CD4-positive, alpha-beta T cell treated with Interleukin-15 for 4 hours (primary cell): ENCODE measurements around the gene HEBP1.

Source experiments
- DNase-seq: peaks from one replicate; pipeline ENCODE4 v3.0.0-alpha.2; 2020; ENCODE audit warnings: low spot score

Gene HEBP1

DNA sequence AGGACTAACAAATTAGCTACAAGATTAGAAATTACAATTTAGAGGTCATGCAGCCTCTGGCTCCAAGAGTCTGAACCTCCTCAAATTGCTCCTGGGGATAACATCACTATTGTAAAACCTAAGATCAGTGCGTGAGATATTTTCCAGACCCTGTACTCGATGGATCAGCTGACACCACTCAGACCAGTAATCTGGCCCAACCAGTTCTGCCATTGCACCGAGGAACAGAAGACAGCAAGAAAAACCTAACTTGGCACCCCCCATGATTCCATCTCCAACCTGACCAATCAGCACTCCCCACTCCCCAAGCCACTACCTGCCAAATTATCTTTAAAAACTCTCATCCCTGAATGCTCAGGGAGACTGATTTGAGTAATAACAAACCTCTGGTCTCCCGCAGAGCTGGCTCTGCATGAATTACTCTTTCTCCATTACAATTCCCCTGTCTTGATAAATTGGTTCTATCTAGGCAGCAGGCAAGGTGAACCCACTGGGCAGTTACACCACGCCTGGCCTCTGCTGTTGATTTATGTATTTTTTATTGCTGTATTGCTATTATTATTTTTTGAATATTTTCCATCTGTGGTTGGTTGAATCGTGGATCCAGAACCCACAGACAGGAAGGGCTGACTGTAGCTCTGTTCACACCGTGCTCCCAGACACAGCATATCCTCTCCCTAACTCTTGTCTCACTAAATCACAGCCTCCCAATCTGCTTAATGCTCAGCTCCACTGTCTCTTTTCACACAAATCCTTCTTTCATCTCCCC is 9.2 kb downstream of the HEBP1 start:
- DNase-seq = no peak

DNA sequence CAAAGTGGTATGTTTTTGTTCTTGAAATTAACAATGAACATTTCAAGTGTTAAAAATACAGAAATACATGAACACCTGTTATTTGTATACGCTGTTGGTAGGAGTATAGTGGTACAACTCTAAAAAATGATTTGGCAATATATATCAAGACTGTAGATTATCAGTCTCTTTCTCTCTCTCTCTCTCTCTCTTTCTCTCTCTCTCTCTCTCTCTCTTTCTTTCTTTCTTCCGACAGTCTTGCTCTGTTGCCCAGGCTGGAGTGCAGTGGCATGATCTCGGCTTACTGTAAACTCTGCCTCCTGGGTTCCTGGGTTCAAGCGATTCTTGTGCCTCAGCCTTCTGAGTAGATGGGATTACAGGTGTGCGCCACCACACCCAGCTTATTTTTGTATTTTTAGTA is 12.6 kb downstream of the HEBP1 start:
- DNase-seq = no peak

DNA sequence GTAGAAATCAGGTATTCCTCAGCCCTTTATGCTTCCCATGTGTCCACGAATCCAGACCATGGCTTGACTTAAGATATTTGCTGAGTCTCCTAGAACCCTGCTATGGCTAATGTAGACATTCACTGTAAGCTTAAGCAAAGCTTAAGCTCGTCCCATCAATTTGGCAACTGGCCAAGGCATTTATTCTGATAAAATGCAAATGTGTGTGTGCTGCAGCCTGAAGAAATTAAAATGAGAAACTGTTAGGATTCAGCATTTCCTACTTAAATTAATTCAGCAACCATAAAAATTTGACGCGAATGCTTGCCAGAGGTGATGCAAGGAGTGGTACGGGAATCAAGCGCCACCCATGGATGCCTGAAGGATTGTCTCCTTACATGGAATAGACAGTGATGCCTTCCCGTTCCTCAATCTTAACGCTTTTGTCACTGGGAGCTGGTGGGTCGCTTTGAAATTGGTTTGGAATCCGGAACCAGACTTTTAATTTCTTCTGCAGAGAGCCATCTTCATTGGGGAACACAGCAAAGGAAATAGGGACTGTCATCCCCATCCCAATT is 13.2 kb downstream of the HEBP1 start:
- no peak for DNase-seq

GRCh38 chr12:12985817-12986408 is 14.2 kb downstream of the HEBP1 start:
- DNase-seq = peak; percentile 3

DNA sequence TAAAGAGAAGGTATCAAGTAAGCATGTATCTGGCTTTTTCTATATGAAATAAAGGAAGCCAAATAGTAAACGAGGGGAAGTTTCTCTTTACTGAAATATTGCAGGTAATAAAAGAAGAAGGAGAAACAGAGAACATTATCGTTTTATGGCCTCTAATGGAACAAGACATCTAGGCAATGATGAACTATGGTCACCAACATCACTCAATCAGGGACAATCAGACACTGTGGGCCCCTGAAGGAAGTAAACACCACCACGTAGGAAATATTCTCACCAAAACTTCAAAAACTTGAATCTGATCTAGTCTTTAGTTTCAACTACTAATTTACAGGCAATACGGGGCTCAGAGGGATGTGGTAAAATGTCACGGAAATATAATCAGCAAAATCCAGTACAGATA is 15.9 kb downstream of the HEBP1 start:
- no peak for DNase-seq

DNA sequence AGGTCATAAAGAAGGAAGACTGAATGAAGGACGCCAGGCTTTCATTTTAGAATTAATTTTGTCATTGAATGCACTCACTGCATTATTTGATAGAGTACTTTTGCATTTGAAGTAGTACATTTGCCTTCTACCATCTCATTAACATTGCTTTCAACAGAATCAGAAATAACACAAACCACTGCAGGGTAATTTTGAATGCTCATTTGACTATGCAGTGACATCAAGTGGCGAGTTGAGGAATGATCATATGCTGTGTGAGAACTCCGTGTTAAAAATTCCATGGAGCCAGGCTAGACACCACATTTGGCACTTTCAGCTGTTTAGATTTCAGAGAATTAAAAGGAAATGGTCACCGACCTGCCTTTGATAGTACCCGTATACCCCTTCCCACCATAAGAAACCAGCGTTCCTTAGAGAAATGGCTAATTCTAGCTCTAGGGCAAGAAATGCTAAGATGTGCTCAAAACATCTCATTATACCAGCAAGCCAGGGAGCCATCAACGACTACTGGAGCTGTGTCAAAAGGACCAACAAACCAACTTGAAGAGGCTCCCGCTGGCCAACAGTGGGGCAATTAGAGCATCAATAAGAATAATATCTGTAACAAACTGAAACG is 16.5 kb downstream of the HEBP1 start:
- peak; percentile 12 for DNase-seq

DNA sequence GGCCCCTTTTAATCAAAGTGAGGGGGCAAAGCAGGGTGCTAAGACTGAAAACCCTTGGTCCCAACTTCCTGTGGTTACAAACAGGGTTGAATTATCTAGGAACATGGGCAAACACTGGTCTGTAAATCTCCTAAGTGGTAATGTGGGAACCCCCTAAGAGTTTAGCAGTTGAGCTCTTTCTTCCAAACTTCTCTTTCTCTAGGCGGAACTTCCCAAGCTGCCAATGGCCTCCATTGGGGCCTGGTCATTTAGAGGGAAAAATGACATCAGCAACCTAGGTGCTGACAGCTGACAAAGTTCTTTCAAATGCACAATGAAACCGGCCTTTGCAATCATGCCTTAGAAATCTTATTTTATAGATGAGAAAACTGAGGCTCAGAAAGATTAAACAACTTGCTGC is 17.7 kb downstream of the HEBP1 start:
- DNase-seq = no peak

DNA sequence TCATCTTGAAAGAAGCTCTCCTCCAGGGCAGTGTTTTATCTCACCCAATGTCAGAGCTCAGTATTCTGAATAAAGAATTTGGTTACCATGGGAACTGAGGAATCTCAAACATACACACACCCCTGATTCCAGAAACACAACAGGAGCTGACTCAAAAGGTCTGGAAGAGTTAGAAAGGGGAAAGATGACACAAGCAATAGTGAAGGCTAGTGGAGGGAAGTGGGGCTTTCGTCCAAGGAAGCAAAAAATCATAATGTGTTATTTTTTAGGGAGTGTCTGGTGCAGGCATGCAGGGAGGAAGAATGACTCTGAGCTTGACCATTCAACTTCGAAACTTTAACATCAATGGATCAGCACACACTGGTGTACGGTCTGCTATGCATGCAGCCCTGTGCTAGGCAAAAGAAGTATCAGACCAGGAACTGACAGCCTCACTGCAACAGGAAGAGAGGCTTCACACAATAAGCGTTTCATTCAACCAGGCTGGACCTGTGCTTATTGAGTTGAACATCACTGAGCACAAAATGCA is 20.3 kb downstream of the HEBP1 start:
- DNase-seq = no peak

- no peak for DNase-seq
These were observed 20.9 kb downstream of the HEBP1 start for GRCh38 chr12:12979126-12979525.

DNA sequence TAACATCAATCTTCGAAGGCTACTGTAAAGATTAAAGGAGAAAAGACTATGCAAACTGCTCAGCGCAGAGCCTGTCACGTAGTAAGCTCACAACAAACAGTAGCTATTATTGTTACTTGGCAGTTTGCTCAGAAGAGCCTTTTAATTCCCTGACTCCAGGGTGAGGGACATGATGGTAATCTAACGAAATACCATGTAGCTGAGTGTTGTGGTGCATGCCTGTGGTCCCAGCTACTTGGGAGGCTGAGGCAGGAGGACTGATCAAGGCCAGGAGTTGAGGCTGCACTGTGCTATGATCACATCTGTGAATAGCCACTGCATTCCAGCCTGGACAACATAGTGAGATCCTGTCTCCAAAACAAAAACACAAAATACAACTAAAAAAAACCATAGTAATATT is 22.8 kb downstream of the HEBP1 start:
- no peak for DNase-seq

DNA sequence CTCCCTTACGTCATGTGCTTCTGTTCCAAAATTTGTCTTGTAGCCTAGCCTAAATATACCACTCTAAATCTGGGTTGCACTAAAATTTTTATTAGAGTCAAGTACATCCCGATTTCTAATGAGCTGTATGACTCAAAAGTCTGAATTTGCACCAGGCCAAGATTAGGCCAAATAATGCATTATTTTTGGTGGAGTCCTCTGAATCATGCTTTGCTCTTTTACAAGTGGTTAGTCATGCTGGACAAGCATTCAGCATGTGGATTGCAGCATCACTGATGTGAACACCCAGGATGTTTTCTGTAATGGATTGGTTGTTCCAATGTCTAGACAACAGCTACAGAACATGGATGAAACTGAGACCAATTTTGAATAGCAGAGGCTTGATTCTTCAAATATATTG is 23.7 kb downstream of the HEBP1 start:
- DNase-seq = no peak

DNA sequence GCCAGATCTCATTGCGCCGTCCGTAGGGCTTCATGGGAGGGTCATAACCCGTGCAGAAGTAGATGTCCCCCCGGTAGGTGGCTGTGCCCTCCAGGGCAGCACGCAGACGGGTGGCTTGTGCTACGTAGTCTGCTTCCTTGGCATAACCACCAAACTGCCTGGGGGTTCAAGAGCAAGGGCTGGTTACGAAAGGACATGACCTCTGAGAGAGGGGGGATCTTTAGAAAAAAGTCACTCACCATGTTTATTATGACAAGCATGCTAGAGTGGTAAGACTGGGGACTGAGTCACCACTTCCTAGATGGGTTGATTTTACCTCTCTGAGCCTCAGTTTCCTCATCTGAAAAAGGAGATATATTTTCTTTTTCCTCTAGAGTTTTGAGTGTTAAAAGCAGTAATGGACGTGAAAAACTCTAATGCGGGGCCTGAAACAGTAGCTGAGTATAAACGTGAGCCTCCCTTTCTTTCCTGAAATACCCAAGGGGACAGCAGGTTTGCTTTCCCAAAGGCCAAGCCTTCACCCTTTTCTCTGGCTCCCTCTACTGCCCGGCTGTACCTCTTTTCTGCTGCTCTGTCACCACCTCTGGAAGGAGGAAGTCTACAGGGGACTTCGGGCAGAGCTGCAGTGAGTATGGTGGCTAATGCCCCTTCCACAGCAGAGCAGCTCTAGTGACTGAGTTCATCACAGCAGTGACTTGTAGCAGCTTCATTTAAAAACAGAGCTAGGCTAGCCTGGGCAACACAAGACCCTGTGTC is 24.6 kb downstream of the HEBP1 start:
- no peak for DNase-seq

DNA sequence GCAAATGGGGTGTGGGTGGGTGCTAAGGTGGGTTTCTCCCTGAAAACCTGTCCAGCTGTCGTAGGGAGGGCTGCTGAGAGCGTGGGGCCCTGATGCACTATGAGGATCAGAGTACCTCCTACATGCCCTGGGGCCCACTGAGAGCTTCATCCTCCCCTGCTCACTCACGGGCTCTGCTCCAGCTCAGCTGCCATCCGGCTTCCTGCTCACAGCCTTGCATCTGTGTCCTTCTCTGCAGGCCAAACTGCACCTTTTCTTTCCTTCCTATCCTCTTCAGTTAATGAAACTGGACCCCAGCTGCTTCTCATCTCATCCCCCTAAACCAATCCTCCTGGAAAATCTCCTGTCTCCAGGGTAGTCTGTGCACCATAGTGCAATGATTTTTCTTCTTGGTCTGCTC is 25.9 kb downstream of the HEBP1 start:
- DNase-seq = no peak

GRCh38 chr12:12973019-12973418 is 27.0 kb downstream of the HEBP1 start:
- no peak for DNase-seq

DNA sequence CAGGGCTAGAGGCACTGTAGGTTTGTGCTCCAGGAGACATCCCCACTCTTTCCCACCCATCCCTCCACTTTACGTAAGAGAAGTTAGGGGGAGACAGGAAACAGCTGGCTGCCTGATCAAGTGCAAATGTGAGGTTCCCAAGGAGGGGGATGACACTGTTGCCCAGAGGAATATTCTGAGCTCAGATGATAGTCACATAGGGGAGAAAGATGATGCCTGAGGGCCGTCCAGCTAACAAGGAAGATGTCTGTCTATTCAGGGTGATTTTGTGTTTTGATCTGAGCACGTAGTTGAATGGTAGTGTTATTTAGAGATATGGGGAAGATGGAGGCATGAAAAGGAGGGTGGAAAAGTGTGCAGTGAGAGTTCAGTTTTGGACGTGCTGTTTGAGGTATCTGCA is 34.2 kb downstream of the HEBP1 start:
- no peak for DNase-seq

DNA sequence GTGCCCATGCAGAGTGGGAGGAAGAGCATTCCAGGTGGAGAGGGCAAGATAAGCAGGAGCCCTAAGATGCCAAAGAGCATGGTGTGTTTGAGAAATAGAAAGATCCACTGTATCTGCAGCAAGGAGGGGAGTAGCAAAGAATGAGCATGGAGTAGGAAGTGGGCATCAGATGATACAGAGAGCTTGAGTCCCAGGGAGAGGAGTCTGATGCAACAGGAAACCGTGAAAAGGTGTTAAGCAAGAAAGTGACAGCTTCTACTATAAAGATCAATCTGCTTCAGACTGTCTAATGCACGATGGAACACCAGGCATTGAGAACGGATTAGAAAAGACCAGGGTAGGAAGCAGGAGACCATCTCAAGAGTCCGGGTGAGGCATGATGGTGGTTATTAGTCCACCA is 35.8 kb downstream of the HEBP1 start:
- DNase-seq = no peak

DNA sequence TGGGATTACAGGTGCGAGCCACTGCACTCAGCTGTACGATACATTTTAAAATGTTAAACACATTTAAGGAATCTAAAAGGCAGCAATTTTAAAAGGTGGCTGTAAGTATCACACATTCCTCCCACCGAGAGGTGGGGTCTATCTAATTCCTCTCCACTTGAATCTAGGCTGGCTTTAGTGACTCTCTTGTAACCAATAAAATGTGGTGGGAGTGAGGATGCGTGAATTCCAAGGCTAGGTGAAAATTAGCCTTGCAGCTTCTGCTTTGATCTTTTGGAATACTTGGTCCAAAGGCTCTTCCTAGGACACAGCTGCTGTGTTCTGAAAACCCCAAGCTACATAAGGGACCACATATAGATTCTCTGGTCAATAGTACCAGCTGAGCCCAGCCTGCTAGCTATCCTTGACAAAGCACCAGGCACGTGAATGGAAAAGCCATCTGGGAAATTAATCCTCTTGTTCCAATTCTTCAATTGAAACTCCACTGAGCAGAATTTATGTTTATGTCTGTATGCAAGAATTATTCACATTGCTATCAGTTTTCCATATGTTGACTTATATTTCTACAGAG is 39.3 kb downstream of the HEBP1 start:
- no peak for DNase-seq

GRCh38 chr12:12958886-12959285 is 41.2 kb downstream of the HEBP1 start:
- DNase-seq = no peak

DNA sequence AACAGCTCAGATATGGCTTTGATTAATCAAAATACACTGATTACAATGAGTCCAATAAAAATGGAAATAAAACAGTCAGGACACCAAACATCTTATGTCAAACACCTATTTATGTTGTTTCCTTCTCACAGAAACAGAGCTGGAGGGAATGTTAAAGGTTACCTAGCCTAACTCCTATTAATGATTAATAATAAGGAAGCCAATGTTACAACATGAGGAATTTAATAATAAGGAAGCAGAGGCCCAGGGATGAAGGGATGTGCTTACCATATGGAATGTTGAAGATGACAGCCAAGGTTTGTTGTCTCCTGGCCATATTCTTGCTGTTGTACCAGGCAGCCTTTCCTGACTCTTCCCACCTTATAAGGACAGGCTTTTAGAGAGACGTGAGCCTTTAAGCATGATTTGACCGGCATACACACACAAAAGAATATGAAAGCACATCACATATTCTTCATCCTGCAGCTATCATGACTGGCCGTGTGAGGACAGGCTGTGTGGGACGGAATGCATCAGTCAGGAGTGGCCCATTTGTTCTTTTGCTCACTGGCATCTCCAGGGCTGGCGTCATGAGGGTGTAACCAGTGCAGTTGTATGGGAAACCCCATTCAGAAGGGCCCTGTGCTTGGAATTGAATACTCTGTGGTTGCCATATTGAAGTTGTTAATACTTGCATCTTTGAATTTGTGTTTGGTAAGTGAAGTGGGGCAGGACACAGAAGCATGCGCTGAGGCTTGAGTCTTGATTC is 45.0 kb downstream of the HEBP1 start:
- DNase-seq = no peak

GRCh38 chr12:12954356-12954755 is 45.7 kb downstream of the HEBP1 start:
- DNase-seq = no peak

DNA sequence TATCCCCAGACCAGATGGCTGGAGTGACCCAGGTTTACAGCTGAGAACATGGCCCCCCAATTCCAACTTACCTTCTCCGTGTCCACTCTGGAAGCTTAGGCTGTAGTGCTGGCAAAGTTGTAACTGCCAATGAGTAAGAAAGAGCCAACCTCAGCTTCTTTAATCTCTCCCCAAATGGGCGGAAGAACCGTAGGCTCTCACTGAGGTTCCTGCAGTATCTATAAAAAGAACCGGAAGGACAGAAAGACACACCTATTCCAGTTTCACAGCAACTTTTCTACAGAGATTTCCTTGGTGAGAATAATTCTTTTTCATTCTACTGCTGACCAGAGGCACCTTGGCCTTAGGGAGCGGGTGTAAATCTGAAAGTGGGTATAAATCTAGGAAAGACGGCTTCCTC is 48.0 kb downstream of the HEBP1 start, which contains the start of gene GPRC5D:
GPRC5D (minus strand) TSS at position 135 of the 400 bp plus-strand sequence. CDS start 1,786 bp downstream, outside the sequence.
- no peak for DNase-seq
